Astrocyte (in vitro differentiated cells and primary cell): ENCODE measurements around the gene JAZF1.

Experiments
- CTCF ChIP-seq: IDR thresholded peaks from 2 replicates; pipeline ENCODE4 v1.5.1; 2011; ENCODE audit warnings: low read depth, mild to moderate bottlenecking, inconsistent platforms, low read length, moderate library complexity; ENCODE audit not compliant: insufficient read depth
- EZH2 ChIP-seq: IDR thresholded peaks from 2 replicates; pipeline ENCODE4 v1.6.1; 2012; ENCODE audit warnings: mild to moderate bottlenecking, low read length, inconsistent platforms; ENCODE audit not compliant: insufficient read depth

- TF ChIP-seq CTCF (no peak), EZH2 (no peak)
Measured at GRCh38 chr7:27997188-27997707, 183.3 kb downstream of the JAZF1 start.
